ENCODE data around the gene KLF13. TPM values are rescaled to one million over a fixed set of nuclear protein-coding genes. Genes with fewer than 3 reads are reported as not detected.
A peak's percentile ranks its signal among the peaks of the same experiment; 100 is the strongest.

The KLF13 gene
- total and polyA plus RNA-seq, 8 donors, result 12.3 to 57.1 (median 32.6) TPM

- FAIRE-seq, result no peak
- WGBS, 2 donors, result 39 to 54% methylated on average over 5 of the region's 5 CpGs
- TF ChIP-seq CTCF (IDR thresholded peaks at IDR 0.05), result no peak
Observed at GRCh38 chr15:31340047-31340446, 13.4 kb downstream of the KLF13 start.

GRCh38 chr15:31340592-31340991 lies 14.0 kb downstream of the KLF13 start:
- intact Hi-C loops (cut with DNase I), result no loop called here
- ATAC-seq (no peak), FAIRE-seq (no peak), DNase-seq (no peak)
- Histone ChIP-seq H3K4me3 (no peak overlapping the region), H3K9me3 (no peaks in the 10 kb centered on the region), H3K27ac (peak overlapping the region in 1 of 4 donors; percentile 78), H3K4me1 (peaks cover 26 to 66% (median 64%) of the 10 kb centered on the region in 3 donors), H3K27me3 (no peaks in the 10 kb centered on the region), H3K36me3 (no peaks in the 10 kb centered on the region)
- TF ChIP-seq CTCF (IDR thresholded peaks at IDR 0.05), result no peak
- 76 to 77% methylated on average over 7 of the region's 7 CpGs for WGBS, 2 donors

More at GRCh38 chr15:31340047-31340446, 13.4 kb downstream of the KLF13 start:
- Histone ChIP-seq H3K9me3 (no peaks in the 10 kb centered on the region), H3K4me3 (no peak overlapping the region), H3K36me3 (no peaks in the 10 kb centered on the region), H3K27ac (peak overlapping the region; percentile 55 to 81 (median 72)), H3K27me3 (no peaks in the 10 kb centered on the region), H3K4me1 (peaks cover 21 to 63% (median 62%) of the 10 kb centered on the region in 3 donors)
- DNase-seq (peak in 1 of 6 donors; percentile 41), ATAC-seq (no peak)
- intact Hi-C loops (cut with DNase I), result no loop called here

- Histone ChIP-seq H3K4me1 (peaks cover 27 to 64% (median 59%) of the 10 kb centered on the region in 3 donors), H3K9me3 (no peaks in the 10 kb centered on the region), H3K36me3 (no peaks in the 10 kb centered on the region), H3K27ac (no peak overlapping the region), H3K4me3 (no peak overlapping the region), H3K27me3 (no peaks in the 10 kb centered on the region)
- WGBS, 2 donors, result 81 to 86% methylated on average over 4 of the region's 4 CpGs
- no peak for DNase-seq
- no peak for FAIRE-seq
- no peak for TF ChIP-seq CTCF (IDR thresholded peaks at IDR 0.05)
- intact Hi-C loops (cut with DNase I), result no loop called here
- no peak for ATAC-seq
Observed at GRCh38 chr15:31341071-31341470, 14.4 kb downstream of the KLF13 start.

- H3K4me3 ChIP-seq, result no peak overlapping the region
- no peak overlapping the region for H3K27ac ChIP-seq
- peaks cover 27 to 58% (median 53%) of the 10 kb centered on the region in 3 donors for H3K4me1 ChIP-seq
- H3K36me3 ChIP-seq, result no peaks in the 10 kb centered on the region
- no peaks in the 10 kb centered on the region for H3K27me3 ChIP-seq
- intact Hi-C loops (cut with DNase I), result no loop called here
- TF ChIP-seq CTCF (IDR thresholded peaks at IDR 0.05), result no peak
- WGBS, 2 donors, result 90 to 96% methylated on average over 4 of the region's 4 CpGs
- DNase-seq (no peak), FAIRE-seq (no peak), ATAC-seq (no peak)
- no peaks in the 10 kb centered on the region for H3K9me3 ChIP-seq
Observed at GRCh38 chr15:31341496-31342195, 15.0 kb downstream of the KLF13 start.

- H3K4me3 ChIP-seq, result no peak overlapping the region
- H3K27ac ChIP-seq, result no peak overlapping the region
- no peaks in the 10 kb centered on the region for H3K9me3 ChIP-seq
- 94 to 97% methylated on average over 11 of the region's 11 CpGs for WGBS, 2 donors
- no peaks in the 10 kb centered on the region for H3K27me3 ChIP-seq
- H3K36me3 ChIP-seq, result no peaks in the 10 kb centered on the region
- H3K4me1 ChIP-seq, result peaks cover 27 to 54% (median 49%) of the 10 kb centered on the region in 3 donors
- intact Hi-C loops (cut with DNase I), result no loop called here
- FAIRE-seq, result no peak
- no peak for TF ChIP-seq CTCF (IDR thresholded peaks at IDR 0.05)
- ATAC-seq, result no peak
- DNase-seq, result no peak
Observed at GRCh38 chr15:31342381-31342780, 15.7 kb downstream of the KLF13 start.

Data from pancreas (tissue), 10 donors.